A204.1 (cell line): Measurements from ENCODE around the gene DOHH.
"Not testable (repeated sequence)": the region's sequence is repeated elsewhere in the genome, so short reads cannot be mapped to it uniquely, and the experiment has no call there.

Experiments used
- FAIRE-seq: peaks from 2 replicates; lab custom pipeline; 2012; peaks lifted over from hg19 to GRCh38; lab: Jason Lieb, UNC

The DOHH gene

DNA sequence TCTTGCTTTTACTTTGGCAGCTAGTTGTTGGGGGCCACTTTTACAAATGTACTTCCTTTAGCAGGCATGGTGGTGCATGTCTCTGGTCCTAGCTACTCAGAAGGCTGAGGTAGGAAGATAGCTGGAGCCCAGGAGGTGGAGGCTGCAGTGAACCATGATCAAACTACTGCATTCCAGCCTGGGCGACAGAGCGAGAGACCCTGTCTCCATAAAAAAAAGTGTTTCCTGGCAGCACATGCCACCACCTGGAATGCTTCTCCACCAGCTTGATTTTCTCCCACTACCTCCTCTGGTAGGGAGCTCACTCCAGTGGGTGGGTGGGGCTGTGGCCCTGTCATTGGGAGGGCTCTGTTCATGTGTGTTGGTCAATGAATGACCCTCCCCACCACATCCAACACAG is 18.2 kb upstream of the DOHH start:
- FAIRE-seq: no peak

DNA sequence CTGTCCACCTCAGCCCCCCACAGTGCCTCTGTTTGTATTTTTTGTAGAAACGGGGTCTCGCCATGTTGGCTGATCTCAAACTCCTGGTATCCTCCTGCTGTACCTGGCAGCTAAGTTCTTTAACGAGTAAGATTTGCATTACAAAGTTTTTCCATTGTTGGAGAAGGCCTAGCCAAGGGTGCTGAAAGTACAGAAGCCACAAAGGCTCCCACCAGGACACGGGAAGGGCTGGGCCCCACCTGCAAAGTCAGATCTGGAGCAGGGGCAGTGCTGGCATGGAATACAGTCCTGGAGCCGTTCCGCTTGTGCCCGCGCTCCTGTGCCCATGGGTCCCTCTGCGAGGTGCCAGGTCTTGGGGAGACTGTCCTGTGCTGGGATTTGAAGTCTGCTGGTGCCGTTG is 17.8 kb upstream of the DOHH start:
- no peak for FAIRE-seq

DNA sequence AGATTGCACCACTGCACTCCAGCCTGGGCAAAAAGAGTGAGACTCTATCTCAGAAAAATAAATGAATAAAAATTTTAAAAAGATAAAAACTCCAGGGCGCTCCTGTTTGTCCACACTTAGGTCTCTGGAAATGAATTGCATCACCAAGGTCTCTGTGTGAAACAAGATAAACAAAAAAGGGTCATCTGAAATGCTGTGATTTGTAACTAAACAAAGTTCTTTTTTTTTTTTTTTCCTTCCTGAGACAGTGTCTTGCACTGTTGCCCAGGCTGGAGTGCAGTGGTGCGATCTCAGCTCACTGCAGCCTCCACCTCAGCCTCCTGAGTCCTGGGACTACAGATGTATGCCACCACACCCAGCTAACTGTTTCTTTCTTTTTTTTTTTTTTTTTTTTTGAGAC is 17.2 kb upstream of the DOHH start:
- FAIRE-seq: no peak

DNA sequence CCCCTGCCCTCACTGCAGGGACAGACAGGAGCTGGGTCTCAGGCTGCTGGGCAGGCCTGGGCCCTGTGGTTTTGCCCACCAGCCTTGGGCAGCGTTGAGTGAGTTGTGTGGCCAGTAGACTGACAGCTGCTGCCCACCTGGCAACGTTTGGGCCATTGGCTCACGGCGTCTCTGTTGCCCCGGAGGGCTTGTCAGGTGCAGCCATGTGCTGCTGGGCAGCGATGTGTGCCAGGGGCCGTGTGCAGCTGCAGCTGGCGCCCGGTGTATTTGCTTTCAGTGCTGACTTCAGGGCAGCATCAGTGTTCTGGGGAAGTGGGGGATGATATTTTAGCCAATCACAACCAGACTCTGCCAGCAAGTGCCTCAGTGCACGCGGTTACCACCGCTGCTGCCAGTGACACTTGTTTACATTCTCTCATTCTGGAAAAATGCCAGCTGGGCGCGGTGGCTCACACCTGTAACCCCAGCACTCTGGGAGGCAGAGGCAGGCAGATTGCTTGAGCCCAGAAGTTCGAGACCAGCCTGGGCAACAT is 16.3 kb upstream of the DOHH start:
- no peak for FAIRE-seq

DNA sequence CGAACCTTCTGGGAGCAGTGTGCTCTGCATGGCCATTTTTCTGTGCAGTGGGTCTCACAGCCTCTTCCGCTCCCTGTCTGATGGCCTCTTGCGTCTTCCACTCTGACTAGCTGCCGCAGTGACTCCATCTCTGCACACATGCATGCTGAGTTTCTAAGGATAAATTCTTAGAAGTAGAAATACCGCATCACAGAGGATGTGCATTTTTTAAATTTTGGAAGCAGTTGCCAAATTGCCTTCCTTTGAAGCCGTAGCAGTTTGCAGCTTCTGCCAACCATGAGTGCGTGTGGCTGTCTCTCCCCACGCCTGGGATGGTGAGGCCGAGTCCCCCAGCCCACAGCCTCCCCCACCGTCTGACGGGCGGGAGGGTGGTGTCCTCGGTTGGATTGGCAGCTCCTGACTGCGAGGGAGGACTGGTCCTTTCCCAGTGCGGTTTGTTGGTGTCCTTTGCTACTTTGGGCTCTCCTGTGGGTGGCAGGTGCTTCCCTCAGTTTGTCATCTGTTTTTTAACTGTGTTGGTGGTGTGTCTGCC is 15.5 kb upstream of the DOHH start:
- no peak for FAIRE-seq

DNA sequence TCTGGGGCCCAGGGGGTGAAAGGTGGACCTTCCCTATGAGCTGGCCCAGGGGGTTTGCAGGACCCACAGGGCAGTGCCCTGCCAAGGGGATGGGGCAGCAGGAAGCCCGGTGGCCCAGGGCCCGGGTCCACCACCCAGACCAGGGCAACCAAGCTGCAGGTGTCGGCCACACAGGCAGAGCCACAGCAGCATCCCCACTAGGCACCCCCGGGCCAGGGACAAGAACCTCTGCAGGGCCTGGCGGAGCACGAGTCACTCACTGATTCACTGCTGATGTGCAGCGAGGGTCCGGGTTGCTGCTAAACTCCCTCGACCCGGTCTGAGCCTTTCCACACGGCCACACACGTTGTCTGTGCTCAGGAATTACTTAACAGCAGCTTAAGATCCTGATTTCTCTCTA is 14.5 kb upstream of the DOHH start:
- FAIRE-seq: no peak

DNA sequence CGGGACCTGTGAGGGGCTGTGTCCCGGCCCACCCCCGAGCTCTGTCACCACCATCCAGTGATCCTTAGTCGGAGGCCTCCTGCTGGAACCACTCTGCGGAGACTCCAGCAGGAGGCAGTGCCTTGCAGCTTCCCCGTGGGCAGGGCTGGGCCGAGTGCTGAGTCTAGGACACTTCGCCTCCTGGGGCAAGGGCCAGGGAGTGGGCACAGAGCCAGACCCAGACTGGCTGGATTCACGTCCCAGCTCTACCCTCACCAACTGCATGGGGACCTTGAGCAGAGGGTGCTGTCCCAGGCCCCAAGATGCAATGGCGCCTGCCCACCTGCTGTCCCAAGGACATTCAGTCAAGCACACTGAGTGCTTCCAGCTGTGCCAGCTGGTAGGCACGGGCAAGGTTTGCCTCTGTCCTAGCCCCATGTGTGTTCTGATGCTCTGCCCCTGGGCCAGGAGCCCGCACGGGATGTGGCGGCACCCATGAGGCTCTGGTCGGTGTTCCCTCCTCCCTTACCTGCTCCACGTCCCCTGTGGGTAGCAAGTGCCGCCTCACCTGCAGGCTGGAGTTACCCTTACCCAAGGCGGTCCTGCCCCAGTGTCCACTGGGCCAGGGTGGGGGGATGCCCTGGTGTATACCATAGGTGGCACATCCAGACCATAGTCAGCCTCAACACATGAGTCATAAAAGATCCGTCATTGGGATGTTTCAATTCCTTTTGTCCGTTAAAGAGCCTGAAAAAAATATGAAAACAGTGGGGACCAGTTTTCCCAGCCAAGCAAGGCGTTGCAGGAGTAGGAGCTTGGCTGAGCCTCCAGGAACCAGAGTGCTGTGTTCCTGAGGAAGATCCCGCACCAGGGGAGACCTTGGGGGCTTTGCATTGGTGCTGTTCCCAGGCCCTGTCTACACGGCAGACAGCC is 13.0 kb upstream of the DOHH start:
- no peak for FAIRE-seq

DNA sequence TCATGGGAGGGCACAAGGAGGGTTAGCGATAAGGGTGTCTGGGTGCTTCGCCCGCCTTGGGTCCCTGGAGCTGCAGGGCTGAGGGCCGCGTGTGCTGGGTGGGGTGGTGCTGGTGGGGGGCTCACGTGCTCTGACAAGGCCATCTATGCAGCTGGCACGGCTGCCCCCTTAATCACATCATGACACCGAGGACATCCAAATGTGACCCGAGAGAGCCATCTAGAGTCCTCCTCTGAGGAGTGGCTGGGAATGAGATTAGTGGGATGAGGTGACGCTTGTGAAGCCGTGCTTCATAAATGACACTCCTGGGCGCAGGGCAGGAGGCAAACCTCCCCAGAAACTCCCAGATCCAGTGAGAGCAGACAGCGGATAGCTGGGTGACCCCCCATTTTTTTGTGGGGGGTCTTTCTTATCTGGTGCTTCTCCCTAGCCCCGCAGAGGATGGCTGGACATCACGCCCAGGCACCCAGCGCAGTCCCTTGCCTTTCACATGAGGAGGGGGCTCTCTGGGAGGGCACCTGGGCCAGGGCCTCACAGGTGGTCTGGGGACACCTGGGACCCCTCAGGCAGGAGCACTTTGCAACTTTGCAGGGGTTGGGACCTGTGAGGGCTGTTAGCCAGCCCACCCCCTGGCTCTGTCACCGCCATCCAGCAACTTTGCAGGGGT is 12.2 kb upstream of the DOHH start:
- no peak for FAIRE-seq

DNA sequence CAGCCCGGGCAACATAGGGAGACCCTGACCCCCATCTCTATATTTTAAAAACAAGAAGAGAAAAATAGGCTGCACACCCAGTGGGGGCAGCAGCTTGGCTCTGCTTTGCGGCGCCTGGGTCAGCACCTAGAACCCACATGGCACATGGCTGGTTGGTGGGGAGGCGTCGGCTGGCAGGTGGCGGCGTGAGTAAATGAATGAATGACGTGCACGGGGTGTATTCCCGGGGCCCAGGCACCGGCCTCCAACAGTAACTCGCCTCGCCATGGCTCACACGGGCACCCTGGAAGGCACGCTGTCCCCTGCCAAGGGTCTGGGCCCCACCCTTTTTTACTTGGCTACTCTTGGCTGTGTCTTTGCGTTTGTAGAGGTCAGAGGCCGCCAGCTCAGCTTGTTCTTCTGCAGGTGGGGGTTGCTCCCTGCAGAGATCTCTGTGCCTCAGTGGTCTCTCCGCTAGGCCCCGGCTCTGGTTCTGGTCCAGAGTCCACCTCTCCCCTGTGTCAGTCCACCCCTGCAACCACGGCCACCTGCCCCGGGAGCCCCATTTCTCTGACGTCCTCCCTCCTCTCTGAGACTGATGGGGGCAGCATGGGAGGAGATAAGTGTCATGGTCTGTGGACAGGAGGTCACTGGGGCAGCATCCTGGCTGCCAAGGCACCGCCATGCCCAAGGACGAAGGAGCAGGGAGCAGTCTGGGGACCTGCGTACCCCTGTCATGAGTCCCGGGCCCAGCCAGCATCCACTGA is 11.2 kb upstream of the DOHH start:
- no peak for FAIRE-seq

DNA sequence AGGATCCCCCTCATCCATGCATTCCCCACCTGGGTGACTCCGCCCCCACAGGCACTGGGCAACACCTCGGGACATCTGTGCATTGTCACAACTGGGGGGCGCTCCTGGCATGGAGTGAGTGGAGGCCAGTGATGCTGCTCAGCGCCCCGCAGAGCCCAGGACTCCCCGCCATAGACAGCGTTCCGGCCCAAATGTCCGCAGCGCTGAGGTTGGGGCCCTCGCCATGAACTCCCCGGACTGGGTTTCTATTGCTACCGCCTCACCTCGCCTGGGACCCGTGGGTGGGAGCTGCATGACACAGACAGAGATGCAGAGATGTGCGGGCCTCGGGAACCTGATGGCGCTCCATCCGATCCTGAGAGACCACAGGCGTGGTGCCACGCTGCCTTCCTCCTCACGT is 10.3 kb upstream of the DOHH start:
- FAIRE-seq: no peak

DNA sequence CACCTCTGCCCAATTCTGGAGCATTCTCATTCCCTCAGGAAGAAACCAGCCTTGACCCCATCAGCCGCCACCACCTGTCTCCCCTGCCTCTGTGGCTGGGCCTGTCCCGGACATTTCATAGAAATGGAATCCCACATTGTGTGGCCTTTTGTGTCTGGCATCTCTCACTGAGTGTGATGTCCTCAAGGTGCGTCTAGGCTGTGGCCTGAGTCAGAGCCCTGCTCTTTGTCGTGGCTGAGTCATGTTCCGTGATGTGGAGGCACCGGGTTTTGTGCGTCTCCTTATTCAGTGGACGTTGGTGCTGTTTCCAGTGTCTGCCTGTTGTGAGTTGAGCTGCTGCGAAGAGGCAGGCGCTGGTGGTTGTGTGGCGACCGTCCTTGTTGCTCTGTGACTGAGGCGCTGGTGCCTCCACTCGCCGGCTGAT is 9.1 kb upstream of the DOHH start:
- FAIRE-seq: no peak

DNA sequence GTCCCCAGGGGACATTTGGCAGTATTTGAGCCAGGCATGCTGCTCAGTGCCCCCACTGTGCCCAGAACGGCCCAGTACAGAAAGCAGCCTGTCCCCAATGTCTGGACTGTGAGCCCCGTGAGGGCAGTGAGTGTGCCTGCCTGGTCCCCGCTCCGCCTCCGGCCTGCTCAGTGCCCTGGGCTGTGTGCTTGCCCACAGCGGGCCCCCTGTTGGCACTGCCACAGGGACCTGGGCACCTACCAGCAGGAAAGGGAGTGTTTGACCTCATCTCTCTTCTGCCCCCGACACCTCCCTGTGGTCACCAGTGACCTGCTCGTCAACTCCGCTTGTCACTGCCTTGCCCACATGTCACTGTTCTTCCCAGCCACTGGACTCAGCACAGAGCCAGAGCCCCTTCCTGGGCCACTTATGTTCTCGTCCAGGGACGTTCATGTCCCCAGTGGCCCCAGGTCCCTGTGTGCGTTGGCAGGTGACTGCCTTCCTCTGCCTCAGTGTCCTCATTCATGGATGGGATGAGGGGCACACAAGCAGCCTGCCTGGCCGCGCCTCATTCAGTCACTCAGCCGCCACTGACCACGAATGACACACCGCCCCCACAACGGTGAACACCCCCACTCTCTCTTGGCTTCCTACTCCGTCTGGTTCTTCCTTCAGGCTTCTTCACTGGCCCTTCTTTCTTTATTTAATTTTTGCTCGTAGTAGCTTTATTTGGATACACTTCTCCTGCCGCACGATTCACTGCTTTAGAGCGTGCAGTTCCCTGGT is 8.5 kb upstream of the DOHH start:
- no peak for FAIRE-seq

DNA sequence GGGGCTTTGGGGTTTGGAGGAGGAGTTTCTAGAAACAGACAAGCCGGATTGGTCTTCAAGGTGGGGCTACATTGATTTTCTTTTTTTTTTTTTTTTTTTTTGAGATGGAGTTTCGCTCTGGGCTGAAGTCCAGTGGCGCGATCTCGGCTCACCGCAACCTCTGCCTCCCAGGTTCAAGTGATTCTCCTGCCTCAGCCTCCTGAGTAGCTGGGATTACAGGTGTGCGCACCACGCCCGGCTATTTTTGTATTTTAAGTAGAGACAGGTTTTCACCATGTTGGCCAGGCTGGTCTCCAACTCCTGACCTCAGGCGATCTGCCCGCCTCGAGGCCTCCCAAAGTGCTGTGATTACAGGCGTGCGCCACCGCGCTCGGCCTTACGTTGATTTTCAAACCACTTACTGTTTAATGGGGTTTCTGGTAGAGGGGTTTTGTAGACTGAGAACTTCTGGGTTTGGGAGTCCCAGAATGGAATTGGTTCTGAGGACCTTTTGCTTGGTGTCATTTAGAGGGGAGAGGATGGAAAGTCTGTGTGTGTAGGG is 7.7 kb upstream of the DOHH start:
- FAIRE-seq: not testable (repeated sequence)

DNA sequence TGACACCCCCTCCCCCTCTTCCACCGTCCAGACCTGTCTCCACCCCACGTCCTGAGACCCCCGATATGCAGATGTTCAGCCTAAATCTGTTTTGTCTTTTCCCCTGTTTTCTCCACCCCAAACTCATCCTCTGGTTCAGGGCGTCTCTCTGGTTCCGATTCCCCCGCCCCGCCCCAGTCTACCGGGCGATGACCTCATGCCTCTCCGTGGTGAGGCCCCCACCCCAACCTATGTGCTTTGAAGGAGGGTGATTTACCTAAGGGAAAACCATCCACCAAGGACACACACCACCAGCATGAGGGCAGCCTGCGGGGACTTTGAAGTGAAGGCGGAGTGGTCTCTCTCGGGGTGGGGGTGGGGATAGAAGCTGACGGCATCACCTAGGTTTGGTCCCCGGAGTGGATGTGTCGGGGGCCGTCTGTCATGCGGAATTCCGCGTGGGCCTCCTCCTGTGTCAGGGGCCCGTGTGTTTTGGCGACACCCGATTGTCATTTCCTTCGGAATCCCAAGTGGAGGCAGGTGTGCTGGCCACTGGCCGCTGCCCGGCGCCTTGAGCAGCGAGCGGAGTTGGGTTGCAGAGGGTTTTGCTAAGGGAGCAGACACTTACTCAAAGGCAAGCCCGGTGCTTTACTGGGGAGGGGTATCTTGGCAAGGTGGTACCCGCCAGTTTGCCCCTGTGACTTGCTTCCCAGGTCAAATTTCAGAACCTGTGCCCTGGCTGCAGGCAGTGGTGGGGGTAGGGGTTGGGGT is 7.1 kb upstream of the DOHH start:
- no peak for FAIRE-seq

DNA sequence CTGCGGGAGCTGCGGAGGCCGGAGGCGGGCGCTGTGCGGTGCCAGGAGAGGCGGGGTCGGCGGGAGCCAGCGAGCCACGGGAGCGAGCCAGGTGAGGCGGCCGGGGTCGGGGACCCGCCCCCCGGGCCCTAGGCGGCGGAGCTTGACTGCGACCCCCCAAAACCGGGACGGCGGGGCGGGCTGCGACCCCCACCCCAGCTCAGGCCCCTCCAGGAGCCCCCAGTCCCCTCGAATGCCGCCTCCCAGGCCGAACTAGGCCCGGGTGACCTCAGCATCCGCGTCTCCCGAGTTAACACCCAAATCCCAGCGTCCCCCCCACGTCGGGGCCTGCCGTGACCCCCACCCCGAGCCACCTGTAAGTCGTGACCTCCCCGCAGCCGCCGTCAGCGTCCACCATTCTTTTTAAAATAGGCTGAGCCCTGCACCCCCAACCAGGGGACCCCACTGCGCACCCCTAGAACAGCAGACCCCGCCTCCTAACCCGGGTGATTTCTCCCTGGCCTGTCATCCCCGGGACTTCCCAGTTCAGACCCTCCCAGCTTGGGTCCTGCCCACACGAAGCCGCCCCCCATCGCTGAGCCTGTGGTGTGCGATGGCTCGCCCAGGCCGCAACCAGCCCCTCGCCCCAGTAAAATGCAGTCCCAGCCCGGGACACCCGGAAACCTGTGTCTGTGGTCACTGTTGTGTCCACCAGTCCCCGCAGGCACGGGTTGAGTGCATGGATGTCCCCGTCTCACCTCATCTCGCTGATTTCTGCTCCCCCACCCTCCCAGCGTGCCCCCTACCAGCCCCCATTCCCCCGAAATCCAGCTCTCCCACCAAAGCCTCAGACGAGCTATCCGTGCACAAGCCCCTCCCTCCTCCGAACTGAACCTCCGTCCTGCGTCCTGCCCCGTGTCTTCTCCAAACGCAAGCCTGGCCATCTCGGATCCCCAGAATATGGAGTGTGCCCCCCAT is 6.2 kb upstream of the DOHH start:
- no peak for FAIRE-seq

DNA sequence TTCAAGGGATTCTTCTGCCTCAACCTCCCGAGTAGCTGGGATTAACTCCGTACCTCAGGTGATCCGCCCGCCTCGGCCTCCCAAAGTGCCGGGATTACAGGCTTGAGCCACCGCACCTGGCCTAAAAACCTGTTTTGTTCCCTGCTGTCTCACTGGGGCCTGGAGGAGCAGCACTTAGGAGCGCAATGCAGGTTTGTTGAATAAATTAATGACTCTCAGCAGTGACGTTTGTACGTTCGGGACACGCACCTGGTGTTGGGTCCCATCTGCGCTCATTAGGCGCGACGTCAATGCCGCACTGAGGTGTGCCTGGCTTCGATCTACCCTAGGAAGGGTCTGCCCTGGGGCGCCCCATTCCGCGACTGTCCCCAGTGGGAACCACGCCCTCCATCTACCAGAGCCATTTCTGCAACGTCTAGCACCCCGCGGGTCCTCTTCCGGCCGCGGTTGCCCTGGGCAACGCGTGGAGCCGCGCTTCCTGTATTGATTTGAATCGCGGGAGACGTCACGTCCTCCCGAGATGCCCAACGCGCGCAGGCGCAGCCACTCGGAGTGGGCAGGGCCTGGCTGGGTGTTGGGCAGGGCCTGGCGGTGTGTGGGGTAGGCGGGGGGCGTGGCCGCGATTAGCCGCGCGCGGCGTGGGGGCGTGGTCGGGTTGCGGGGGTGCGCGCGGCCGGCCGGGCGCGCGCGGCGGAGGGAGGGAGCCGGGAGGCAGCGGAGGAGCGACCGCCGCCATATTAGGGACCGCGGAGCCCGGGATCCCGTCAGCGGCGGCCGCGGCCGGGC is 5.3 kb upstream of the DOHH start, which contains the start of gene FZR1:
TSS of gene FZR1 (plus strand) at position 714 of the 786 bp plus-strand sequence. CDS start 16,679 bp downstream, outside the sequence.
- FAIRE-seq: peak; percentile 63

DNA sequence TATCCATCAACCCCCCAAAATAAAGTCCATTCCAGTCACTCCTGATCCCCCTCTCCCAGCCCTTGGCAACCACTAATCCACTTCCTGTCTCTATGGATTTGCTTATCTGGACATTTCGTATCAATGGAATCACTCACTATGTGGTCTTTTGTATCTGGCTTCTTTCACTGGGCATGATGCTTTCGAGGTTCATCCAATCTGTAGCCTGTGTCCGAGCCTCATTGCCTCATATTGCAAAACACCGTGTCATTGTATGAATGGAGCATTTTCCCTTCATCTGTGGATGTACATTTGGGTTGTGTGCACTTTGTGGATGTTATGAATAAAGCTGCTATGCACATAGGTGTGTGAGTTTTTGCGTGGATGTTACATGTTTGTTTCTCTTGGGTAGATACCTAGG is 4.3 kb upstream of the DOHH start:
- no peak for FAIRE-seq

DNA sequence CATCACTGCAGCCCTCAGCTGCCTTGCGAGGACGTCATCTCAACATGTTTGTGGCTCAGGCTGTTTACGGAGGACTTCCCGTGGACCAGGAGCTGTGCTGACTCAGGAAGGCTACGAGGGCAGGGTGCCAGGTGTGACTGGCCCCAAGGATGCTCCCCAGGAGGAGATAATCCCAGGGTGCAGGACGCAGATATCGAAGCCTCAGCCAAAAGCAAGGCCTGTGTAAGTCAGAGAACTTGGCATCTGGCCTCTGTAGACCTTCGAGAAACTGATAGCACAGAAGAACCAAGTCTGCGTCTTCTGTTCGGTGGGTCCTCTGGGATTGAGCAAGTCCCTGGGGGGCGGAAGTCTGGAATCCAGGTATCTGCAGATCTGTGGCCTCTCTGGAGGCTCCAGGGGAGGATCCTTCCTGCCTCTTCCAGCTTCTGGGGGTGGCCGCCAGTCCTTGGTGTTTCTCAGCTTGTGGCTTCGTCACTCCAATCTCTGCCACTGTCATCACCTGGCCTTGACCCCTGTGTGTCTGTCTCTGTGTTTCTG is 2.6 kb upstream of the DOHH start:
- FAIRE-seq: no peak
